GM21423 (cell line): ENCODE data around the gene MX1.

Source experiments
- ATAC-seq: cut with Tn5 transposase; IDR thresholded peaks from one replicate; pipeline ENCODE4 v1.9.1; 2021; ENCODE audit warnings: mild to moderate bottlenecking, moderate library complexity; ENCODE audit not compliant: unreplicated experiment

MX1 gene

DNA sequence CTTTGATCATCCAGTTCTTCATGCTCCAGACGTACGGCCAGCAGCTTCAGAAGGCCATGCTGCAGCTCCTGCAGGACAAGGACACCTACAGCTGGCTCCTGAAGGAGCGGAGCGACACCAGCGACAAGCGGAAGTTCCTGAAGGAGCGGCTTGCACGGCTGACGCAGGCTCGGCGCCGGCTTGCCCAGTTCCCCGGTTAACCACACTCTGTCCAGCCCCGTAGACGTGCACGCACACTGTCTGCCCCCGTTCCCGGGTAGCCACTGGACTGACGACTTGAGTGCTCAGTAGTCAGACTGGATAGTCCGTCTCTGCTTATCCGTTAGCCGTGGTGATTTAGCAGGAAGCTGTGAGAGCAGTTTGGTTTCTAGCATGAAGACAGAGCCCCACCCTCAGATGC is 32.5 kb downstream of the MX1 start:
- ATAC-seq, result no peak

DNA sequence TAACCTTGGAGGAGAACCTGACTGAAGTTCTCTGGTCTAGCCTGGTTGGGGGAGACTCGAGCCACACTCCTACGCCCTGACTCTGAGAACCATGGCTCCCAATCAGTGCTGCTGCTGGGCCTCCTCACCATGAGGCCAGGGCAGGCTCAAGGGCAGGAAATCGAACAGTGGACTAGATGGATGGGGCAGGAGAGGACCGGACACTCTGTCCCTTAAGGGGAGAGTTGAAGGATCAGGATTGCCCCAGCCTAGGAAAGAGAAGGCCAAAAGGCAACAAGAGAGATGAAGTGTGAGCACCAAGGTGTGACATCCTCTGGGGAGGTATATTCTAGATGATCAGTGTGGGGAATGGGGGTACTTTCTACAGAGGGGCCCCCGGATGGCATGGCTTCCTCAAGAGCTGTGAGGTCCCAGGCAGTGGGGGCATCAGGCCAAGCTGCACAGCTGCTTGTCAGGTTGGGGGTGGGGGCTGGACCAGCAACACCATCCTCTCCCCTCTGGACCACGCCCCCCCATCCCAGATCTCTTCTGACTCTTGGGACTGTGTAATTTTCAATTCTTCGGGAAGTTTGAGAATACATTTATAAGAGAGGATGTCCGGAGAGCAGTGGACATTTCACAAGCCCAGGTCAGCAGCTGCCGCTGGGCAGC is 34.0 kb downstream of the MX1 start:
- ATAC-seq, result peak; percentile 17

DNA sequence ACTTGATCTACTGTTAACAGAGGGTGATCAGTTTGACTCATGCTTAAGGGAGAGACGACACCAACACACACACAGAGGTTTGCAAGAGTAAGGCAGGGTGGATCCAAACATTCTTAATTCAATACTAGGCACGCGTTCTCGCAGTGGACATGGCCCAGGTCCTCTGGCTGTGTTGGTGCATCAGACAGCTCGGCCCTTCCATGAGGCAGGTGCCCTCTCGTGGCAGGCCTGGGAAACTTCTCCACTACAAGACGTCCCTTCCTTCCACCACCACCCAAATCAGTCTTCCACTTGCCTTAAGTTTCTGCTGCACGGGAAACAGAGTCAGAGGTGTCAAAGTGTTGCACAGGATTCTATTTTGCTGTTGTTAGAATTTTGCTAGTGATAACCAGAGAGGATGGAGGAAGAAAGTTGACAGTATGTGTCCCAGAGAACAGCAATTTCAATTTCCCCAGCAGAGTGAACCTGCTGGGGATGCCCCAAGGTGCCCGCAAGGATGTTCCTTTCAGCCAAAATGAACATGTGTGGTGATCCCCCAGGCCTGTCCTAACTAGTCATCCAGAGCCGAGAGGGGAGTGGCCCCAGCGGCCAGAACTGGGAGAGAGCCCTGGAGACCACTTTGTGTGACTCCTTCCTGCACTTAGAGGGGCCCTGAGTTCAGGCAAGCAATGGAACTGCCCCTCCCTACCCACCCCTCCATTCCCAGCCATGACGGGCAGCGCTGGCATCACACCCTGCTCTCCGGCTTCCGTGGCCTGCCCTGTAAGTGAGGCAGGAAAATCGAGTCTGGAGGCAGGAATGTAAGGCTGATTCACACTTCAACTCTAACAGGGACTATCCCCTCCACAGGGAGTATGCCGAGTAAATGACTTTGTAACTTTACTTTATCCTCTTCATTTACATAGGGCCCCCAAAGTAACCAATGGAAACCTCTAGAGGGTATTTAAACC is 34.8 kb downstream of the MX1 start:
- ATAC-seq, result peak; percentile 69

DNA sequence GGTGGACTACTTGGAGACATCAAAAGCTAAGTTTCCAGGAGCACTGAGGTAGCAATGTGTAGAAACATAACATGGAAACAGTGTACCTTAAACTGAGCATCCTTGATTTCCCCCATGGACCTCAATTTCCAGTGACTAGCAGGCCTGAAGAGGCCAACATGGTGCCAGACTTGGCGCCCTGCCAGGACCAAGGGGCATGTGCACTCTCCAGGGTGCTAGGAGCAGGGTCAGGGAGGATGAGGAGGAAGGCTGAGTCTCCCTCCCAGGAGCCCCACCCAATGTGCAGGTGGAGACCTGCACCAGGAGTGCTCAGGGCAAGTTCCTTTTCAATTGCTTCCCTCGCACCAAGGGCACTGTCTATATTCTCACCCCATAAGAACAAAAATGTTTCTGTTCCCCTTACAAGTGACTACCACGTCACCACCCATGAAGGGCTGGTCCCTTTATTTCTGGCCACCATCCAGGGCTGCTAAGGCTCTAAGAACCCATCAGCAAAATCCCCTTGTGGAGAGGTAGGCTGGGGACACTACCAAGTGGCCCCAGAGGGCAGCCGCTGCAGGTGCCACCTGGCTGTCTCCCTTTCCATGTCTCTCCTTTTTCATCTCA is 39.2 kb downstream of the MX1 start:
- ATAC-seq, result no peak

DNA sequence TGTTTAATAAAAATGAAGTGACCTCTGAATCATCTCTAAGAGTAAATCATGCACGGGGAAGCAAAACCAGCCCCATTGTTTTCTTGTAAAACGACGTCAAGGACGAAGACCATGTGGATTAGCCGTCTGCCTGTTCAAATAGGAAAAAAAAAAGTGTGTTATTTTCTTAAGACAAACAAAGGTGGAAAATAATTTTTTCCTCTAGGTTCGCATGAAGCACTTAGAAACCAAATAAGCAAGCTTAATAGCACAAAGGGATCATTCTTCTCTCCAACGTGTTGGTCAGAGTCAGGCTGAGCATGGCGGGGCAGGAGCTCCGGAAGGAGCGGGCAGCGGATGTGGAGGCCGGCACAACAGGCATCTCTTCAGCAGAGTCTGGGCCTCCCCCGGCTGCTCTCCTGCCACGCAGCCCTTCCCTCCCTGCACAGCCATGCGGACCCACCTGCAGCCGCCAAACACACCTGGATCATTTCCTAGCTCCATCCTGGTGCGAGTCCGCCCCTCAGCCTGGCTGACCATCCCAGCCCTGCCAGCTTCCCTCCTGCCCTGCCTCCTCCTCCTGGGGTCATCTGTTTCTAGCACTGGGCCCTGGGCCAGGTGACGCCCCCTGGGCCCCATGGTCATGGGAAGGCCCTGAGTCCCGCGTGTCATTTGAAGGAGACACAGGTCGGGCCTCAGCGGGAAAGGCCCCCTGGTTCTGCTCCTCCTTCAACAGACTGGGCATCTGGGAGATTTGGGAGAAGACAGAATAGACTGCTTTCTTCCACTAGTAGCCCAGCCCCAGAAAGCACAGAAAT is 40.2 kb downstream of the MX1 start:
- no peak for ATAC-seq

DNA sequence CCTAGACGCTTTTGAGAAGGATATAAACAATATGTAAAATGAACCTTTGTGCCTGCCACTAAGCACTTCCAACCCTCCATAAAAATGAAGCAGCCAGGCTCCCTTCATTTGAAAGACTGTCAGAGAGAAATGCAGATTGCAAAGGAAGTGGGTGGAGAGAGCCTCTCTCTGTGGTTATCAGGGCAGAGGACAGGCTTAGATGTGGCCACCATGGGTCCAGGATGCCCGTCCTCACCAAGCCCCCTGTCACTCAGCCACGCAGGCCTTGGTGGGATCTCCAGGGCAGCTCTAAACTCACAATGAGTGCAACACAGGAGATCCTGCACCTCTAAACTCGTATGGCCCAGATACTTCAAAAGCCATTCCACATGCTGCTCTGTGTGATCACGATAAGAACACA is 44.0 kb downstream of the MX1 start:
- ATAC-seq, result no peak

DNA sequence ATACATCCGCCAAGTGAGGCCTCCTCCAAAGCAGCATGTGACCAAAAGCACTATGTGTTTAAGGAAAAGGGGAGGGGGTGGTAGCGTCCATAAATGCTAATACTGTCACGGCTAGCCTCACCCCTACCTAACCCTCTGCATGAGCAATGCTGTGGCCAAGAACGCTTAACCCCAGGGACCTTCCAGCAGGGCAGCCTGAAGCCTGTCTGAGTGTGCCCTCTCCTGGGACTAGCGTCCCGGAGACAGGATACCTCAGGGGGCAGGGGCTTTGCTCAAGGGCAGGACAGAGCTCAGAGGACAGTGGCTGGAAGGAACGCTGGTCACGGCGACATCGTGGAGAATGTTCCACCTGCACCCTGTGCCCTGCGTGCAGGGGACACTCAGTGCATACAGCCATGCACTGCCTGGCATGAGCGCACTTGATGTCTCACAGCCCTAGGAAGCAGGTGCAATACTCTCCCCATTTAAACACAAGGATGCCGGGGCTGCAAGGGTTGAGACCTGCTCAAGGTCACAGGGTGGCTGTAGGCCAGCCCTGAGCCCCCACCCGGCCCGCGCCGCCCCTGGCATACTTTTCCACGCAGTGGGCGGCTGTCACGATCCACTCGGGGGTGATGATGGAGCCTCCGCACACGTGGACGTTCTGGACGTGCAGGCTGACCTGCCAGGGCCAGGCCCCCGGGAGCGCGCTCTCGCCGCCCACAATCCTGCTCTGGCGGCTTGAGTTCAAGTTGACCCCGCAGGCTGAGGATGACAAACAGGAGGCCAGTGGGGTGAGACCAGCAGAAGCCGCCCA is 46.9 kb downstream of the MX1 start:
- no peak for ATAC-seq

DNA sequence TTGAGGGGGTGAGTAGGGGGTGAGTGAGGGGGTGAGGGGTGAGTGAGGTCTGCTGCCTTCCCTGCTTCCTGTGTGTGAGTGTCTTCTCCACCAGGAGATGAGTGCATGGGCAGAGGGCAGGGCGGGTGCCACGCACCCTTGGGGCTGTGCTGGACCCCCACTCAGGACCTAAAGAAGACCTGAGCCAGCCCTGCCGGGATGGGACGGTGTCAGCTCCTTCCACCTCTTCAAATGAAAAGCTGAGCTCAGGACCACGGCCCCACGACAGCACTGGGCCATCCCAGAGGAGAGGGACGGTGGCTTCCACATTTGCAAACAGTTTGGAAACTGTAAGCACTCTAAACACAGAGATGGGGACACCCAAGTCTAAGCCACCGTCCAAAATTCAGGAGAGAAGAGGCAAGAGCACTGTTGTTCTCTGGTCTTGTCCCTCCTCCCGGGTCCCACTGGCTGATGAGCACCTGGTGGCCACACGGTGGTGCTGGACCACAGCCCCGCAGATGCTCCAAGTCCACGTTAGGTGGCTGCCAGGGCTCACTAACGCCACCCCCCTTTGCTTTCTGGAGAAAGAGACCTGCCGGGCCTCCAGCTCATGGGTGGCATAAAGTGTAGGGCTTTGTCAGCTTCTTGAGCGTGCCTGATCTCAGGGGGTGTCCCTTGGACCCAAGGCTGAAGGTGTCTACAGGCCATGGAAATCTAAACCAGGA is 49.8 kb downstream of the MX1 start:
- no peak for ATAC-seq

DNA sequence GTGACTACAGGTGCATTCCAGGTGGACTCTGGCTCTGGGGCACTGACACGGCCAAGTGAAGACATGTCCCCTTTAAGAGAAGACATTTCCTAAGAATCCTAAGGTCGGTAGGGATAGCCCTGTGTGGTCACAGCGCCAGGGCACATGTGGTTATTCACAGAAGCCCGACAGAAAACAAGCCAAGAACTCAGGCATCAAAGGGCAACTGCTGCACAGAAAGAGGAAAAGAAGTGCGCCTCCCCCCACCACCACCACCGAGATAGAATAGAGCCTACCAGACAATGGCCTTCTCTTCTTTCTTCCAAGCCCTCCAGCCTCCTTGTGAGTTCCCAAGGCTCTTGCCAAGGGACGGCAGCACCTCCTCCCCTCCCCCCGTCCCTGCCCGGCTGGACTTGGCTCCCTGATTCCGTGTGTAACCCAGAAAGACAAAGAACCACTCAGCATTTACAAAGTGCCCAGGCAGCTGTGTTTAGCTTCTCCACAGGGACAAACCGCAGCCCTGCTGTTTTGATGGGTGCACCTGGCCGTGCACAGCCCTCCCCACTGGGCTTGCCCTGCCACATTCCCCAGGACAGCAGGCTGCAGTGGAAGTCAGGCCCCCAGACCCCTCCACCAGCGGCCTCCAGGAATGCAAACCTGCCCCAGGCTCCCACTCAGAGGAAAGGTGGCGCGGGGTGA is 51.7 kb downstream of the MX1 start:
- no peak for ATAC-seq

DNA sequence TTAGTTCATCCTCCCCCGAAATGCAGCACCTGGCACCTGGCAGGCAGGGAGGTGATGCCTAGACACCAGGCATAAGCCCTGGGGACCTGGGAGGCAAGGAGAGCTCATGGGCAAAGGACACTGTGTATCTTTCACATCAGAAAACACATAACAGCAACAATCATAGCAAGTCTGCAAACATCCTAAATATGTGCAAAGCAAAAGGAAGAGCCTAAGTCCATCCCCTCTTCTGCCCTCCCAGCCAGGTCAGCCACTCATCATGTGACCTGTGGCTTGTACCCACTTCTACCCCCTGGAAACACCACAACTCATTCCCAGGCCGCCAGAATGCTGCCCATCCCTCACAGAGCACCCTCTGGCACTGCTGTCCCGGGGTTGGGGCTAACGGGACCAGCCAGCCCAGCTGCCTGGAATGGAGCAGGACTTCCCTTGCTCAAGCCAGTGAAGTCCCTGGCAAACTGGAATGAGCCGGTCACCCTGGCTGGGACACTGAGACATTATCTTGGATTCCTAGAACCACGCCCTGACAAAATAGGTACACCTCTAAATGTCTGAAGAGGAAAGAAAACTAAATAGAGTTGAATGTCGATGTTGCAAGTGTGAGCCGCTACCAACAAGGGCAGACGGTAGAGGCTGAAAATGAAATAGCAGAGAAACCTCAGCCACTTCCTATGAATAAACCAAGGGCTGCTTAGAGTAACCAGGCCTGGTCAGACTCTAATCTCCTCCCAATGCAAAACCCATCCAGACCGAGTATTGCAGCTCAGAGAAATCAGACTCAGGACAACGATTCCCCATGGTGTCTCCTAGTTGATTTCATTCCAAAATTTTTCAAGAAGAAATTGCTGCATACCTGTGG is 52.5 kb downstream of the MX1 start:
- no peak for ATAC-seq

DNA sequence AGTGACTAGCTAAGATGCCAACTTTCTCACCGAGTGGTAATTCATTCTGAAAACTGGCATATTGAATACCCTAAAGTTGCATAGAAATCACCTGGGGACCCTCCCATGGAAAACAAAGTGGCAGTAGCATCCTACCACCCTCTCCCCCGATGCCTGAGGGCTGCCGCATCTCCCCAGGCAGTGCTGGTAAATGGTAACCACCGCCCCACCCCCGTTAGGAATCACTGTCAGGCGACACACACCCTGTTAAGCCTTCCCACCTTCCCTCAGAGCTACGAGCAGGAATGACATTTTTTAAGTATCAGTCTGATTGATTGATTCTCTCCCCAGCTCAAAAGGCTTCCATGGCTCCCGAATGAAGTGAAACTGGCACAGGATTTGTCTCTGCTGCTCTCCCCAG is 53.6 kb downstream of the MX1 start:
- no peak for ATAC-seq

DNA sequence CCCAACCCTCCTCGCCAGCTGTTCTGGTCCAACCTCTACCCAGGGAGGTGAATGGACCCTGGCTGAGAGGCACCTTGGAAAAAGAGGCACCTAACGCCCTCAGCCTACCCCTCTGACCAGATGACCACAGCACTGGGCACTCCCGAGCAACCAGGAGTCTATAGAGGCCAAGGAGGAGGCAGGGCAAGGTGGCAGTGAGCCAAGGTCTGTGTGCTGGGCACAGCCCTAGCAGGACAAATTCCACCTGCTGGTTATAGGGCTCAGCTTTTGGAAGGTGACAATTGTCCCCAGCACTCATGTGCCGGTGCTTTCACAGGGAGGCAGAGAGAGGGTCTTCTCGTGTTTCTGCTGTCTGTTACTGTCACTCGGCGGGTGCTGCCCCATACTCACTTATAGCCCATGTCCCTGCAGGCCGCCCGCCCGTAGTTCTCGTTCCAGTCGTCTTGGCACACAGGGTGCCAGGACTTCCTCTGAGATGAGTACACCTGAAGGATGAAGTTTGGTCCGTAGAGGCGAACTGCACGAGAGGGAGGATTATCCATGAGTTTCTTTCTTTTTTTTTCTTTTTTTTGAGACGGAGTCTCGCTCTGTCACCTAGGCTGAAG is 54.1 kb downstream of the MX1 start:
- no peak for ATAC-seq

DNA sequence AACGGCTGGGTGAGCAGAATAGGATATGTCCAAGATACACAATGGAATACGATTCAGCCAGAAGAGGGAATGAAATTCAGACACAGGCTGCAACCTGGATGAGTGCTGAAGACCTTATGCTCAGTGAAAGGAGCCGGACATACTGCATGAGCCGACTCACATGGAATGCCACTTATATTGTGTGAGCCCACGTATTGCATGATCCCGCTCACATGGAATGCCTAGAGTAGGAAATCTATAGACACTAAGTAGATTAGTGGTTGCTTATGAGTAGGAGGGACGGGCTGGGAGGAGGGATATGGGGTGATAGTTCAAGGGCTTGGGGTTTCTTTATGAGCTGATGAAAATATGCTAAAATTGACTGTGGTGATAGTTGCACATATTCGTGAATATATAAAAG is 55.2 kb downstream of the MX1 start:
- no peak for ATAC-seq

DNA sequence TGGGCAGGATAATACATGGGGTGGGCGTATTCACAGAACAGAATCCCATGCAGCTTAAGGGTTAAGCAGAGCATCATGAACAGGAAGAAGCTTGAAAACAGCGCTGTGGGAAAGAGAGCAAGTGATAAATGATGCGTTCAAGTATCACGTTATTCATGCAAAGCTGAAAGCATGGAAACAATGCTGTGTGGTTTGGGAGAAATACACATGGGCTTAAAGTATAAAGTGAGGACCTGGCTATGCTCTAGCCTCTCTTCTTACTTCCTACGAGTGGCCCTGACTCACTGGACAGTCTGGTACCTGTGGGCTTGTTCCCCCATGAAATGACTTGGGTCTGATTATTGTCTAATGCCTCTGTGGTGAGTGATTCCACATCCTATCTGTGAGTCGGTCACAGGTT is 56.3 kb downstream of the MX1 start:
- no peak for ATAC-seq

DNA sequence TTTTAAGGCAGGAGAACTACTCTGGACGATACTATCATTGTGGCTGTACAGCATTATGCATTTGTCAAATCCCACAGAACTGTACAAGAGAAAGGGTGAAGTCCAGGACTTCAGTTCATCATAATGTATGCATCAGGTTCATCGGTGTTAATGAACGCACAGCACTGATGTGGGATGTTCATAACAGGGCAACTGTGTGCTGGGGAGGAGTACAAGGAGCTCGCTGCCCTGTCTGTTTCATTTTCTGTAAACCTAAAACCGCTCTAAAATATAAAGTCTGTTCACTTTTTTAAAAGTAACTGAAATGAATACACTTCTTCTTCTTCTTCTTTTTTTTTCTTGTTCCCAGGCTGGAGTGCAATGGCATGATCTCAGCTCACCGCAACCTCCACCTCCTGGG is 56.9 kb downstream of the MX1 start:
- no peak for ATAC-seq

DNA sequence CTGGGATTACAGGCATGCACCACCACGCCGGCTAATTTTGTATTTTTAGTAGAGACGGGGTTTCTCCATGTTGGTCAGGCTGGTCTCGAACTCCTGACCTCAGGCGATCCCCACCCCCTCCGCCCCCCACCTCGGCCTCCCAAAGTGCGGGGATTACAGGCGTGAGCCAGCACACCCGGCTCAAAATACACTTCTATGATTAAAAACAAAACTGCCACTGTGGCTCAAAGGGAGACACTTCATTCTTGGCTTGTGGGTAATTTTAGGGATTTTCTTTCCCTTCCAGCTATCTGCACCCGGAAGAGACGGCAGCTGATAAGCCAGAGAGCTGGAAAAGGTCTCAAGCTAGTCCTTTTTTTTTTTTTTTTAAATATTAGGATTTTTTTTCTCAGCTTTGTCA is 57.4 kb downstream of the MX1 start:
- ATAC-seq, result no peak

DNA sequence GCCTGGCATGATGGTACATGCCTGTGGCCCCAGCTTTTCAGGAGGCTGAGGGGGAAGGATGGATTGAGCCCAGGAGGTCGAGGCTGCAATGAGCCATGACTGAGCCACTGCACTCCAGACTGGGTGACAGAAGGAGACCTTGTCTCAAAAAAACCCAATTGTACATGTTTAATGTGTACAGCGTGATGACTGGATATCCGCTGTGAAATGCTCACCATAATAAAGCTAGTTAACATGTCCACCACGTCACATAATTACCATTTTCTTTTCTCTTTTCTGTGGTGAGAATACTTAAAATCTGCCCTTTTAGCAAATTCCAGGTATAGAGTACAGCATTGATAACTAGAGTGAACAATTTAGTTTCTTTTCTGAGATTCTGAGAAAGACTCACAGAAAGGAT is 57.9 kb downstream of the MX1 start:
- no peak for ATAC-seq

DNA sequence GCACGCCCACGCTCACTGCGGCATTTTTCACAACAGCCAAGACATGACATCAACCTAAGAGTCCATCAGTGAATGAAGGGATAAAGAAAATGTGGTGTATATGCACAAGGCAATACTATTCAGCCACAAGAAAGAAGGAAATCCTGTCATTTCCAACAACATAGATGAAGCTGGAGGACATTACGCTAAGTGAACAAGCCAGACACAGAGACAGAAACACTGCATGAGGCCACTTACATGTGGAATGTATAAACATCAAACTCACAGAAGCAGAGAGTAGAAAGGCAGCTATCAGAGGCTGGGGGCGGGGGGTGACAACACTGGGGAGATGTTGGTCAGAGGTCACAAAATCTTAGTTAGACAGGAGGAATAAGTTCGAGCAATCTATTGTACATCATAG is 61.0 kb downstream of the MX1 start:
- ATAC-seq, result no peak
